VCaP (cell line): ENCODE data around the gene ARPC1A.

Source experiments
- H3K27ac ChIP-seq: fragments of 450-650 bp; 2 replicates; pipeline ENCODE4 v1.5.1; 2017
- TF ChIP-seq, protein P1 (sequence below): fragments of 450-650 bp; conservative IDR thresholded peaks from 2 replicates; pipeline ENCODE4 v1.5.1; 2017; ENCODE audit warnings: mild to moderate bottlenecking, moderate library complexity

Gene ARPC1A

DNA sequence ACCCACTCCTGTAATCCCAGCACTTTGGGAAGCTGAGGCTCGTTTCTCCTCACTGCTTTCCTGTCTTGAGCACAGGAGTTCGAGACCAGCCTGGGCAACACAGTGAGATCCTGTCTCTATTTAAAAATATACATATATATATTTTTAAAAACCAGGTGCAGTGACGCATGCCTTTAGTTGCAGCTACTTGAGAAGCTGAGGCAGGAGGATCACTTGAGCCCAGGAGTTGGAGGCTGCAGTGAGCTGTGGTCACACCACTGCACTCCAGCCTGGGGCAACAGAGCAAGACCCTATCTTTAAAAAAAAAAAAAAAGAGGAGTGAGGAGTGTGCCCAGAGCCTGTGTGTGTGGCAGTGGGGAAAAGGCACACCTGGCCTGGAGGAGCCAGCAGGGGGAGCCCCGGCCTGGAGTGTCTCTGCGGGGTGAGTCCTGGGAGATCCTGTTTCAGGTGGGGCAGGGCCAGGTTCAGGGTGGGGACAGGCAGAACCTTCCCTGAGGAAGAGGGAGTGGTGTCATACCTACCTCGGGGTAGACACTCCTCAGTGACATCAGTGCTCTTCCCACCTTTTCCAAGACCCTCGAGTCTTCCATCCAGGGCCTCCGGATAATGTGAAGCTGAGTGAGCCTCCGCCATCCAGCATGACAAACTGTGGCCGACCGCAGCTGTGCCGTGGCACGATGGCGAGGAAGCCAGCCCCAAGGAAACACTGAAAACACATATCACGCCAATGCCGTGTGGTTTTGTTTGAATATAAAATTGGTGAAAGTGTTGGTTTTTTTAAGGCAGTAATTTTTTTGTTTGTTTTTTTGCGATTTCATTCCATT is 39.8 kb downstream of the ARPC1A start:
- no peak overlapping the region for H3K27ac ChIP-seq
- TF ChIP-seq, protein P1, sequence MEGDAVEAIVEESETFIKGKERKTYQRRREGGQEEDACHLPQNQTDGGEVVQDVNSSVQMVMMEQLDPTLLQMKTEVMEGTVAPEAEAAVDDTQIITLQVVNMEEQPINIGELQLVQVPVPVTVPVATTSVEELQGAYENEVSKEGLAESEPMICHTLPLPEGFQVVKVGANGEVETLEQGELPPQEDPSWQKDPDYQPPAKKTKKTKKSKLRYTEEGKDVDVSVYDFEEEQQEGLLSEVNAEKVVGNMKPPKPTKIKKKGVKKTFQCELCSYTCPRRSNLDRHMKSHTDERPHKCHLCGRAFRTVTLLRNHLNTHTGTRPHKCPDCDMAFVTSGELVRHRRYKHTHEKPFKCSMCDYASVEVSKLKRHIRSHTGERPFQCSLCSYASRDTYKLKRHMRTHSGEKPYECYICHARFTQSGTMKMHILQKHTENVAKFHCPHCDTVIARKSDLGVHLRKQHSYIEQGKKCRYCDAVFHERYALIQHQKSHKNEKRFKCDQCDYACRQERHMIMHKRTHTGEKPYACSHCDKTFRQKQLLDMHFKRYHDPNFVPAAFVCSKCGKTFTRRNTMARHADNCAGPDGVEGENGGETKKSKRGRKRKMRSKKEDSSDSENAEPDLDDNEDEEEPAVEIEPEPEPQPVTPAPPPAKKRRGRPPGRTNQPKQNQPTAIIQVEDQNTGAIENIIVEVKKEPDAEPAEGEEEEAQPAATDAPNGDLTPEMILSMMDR = peak; percentile 90

DNA sequence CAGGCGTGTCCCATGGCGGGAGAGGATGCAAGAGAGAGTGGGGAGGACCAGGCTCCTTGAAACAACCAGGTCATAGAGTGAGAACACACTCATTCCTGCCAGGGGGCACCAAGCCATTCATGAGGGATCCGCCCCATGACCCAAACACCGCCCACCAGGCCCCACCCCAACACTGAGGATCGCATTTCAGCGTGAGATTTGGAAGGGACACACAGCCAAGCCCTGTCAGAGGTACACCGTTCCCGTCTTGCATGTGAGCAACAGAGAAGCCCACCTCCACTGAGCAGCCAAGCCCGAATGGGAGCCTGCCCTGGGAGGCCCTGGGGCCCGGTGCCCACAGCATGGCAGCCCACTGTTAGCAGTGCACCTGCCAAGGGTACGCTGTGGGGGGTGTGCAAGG is 40.9 kb downstream of the ARPC1A start:
- no peak overlapping the region for H3K27ac ChIP-seq
- TF ChIP-seq, protein P1 = no peak

DNA sequence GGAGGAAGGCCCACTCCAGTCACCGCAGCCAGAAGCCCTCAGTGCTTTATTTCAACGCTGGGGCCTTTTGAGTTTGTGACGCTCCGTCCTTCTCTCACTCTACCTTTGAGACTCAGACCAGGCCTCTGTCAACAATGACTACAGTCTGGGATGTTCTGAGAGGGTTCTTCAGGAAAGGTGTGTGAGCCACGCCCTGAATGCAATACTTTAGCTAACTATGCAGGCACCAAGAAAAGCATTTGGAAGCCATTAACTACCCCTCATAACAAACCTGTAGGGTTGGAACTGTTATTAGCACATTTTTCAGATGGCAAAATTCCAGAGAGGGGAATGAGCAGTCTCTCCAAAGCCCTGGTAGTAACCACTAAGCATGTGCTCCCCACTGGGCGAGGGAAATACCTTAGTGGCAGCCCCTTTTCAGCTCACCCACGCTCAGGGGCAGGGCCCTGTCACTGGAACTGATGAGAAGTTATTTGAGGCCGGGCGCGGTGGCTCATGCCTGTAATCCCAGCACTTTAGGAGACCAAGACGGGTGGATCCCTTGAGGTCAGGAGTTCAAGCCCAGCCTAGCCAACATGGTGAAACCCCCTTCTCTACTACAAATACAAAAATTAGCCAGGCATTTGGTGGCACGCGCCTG is 43.2 kb downstream of the ARPC1A start:
- H3K27ac ChIP-seq = no peak overlapping the region
- TF ChIP-seq, protein P1 = no peak

DNA sequence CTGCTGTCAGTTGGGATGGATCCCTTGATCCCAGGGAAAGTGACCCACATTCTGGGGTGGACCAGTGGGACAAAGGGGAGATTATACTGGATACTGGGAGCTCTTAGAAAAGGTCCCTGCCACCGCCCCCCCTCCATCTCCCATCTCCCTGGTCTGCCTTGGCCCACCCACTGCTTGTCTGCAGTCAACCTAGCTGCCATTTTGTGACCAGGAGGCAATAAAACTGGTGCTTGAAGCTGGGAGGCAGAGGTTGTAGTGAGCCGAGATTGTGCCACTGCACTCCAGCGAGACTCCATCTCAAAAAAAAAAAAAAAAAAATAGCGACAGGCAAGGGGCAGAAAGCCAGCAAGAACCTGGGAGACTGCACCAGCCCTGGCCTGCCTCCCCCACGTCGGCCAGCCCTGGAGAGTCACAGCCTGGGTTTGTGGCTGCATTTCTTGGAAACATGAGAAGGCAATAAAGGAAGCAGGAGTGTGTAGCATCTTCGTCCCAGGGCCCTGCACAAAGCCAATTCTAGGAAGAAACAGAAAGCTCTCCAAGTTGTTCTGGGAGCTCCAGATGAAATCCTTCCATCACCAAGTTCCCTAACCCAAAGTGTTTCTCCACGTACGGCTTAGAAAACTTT is 44.2 kb downstream of the ARPC1A start:
- TF ChIP-seq, protein P1 = no peak
- H3K27ac ChIP-seq = no peak overlapping the region

DNA sequence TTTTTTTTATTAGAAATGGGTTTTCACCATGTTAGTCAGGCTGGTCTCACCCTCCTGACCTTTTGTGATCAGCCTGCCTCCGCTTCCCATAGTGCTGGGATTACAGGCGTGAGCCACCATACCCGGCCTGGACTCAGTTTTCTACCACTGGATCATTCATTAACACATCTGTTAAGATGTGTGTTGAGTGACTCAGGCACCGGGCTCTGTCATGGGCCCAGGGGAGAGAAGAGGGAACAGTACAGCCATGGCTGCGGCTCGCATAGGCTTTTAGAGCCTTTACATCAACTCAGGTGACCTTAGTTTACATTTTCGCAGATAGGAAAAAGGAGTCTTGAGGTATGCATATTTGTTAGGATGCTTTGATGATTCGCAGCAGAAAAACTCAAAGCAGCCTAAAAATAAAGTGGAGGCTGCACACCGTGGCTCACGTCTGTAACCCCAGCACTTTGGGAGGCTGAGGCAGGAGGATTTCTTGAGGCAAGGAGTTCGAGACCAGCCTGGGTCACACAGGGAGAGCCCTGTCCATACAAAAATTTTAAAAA is 45.8 kb downstream of the ARPC1A start:
- no peak overlapping the region for H3K27ac ChIP-seq

DNA sequence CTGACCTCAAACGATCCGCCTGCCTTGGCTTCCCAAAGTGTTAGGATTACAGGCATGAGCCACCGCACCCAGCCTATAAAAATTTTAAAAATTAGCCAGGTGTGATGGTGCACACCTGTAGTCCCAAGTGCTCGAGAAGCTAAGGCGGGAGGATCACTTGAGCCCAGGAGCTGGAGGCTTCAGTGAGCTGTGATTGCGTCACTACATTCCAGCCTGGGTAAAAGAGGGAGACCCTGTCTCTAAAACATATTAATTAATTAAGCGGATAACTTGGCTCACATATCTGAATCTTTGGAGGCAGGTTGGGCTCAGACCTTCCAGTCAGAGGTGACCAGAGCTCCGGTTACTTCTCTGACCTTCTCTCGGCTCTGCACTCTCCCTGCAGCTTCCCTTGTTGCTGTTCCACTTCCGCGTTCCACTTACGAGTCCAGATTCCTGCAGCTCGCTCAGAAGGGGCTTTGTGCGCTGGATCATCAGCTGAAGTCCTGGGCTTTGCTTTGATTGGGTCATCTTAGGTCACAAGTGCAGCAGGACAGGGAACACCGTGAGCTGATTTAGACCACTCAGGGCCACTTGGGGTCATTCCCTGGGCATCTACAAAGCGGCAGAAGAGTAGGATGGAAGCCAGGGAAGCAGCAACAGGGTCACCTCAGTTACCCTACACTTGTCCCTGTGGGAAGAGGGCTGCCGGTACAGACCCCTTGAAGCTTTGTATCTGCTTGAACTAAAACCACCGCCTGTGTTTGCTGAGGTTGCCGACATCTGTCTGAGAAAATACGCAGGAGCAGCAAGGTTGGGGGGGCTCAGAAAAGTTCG is 46.8 kb downstream of the ARPC1A start:
- H3K27ac ChIP-seq = no peak overlapping the region
- TF ChIP-seq, protein P1 = no peak

More for the DNA sequence above, 45.8 kb downstream of the ARPC1A start:
- TF ChIP-seq, protein P1 = no peak
